GM15510 (cell line): ENCODE measurements around the gene ERMAP.

ENCODE experiments used
- POLR2A ChIP-seq: IDR thresholded peaks from 3 replicates; pipeline ENCODE4 v1.6.1; 2011; ENCODE audit warnings: borderline replicate concordance; ENCODE audit not compliant: insufficient read length; ENCODE audit errors: extremely low read depth

ERMAP gene

GRCh38 chr1:42888013-42888633 is 71.2 kb downstream of the ERMAP start:
- TF ChIP-seq POLR2A = no peak

GRCh38 chr1:42889264-42889663 is 72.3 kb downstream of the ERMAP start:
- TF ChIP-seq POLR2A = no peak

GRCh38 chr1:42891465-42892138 is 74.7 kb downstream of the ERMAP start:
- no peak for TF ChIP-seq POLR2A
